NK-92 (cell line): ENCODE results near the gene SLC25A39.
A peak's percentile ranks its signal among the peaks of the same experiment; 100 is the strongest.
"Not testable (repeated sequence)": the region's sequence is repeated elsewhere in the genome, so short reads cannot be mapped to it uniquely, and the experiment has no call there.

Source experiments
- DNase-seq: peaks from one replicate; lab custom pipeline; 2025; ENCODE audit not compliant: unreplicated experiment; lab: John Stamatoyannopoulos, UW

SLC25A39 gene

DNA sequence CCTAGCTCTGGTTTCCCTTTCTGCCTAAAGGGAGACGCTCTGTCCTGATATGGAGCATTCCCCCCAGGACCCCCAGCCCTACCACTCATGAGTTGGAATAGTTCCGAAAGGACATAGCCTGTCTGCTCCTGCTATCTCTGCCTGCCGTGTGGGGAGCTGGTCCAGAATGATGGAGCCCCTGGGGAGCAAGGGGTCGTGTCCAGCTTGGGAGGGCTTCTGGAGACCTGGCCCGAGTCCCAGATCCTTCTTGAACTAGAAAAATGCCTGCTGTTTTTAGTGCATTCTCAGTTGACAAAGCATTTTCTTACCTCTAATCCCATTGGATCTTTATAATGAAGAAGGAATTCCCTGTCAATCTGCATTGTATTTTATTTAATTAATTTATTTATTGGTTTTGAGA is 11.3 kb upstream of the SLC25A39 start:
- DNase-seq, result no peak

DNA sequence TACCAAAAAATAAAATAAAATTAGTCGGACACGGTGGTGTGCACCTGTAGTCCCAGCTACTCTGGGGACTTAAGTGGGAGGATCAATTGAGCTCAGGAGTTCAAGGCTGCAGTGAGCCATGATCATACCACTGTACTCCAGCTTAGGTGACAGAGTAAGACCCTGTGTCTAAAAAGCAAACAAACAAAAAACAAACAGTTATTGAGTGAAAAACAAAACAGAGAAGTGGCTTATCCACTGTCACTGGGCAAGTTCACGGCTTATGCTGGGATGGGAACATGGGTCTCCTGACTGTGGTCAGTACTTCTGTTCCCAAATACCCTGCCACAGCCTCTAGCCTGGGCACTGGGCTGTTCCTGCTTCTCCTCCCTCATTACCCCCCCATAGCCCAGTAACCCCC is 10.9 kb upstream of the SLC25A39 start:
- DNase-seq, result no peak

DNA sequence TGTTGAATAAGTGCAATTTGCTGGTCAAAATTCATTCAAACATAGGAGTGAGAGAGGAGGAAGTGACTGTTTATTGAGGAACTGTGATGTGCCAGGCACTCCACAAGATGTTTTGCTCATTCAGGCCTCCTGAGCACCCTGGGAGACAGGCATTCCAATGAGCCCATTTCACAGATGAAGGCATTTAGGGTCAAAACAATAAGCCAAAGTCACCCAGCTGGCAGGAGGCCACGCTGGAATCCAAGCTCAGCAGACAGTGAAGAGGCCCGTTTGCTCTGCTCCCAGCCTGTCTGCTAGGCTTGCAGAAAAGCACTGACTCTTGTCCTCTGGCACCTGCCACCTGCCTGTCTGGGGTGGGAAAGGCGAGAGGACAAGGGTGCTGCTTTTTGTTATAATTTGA is 10.1 kb upstream of the SLC25A39 start:
- no peak for DNase-seq

DNA sequence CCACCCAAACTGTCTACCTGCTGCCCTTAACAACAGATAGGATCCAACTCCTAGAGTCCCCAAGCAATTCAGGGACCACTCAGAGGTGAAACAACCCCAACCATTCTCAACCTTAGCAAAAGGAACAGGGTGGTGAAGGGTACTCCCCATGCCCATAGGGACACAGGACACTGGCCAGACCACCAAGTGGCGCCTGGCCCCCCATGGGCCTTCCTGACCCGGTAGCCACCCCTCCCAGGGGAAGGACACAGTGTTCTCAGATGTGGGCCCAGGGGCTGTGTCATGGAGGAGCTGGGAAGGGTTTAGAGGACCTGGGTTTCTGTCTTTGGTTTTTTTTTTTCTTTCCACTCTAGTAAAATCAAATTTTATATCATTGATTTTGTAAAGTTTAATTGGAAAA is 9.7 kb upstream of the SLC25A39 start:
- DNase-seq, result no peak

DNA sequence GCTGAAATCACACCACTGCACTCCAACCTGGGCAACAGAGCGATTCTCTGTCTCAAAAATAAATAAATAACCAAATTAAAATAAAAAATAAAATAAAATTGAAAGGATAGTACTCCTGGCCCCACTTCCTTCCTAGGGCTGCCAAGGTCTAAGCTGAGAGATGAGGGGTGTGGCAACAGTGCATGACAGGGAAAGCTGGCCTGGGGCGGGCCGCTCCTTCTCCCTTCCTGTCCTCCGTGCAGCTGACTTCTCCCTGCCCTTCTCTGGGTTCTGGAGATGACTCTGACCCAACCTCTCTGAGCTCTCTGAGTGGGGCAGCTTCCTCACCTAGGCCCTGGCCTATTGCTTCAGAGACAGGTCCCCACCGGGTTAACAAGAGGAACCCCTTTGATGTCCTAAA is 8.7 kb upstream of the SLC25A39 start:
- no peak for DNase-seq

DNA sequence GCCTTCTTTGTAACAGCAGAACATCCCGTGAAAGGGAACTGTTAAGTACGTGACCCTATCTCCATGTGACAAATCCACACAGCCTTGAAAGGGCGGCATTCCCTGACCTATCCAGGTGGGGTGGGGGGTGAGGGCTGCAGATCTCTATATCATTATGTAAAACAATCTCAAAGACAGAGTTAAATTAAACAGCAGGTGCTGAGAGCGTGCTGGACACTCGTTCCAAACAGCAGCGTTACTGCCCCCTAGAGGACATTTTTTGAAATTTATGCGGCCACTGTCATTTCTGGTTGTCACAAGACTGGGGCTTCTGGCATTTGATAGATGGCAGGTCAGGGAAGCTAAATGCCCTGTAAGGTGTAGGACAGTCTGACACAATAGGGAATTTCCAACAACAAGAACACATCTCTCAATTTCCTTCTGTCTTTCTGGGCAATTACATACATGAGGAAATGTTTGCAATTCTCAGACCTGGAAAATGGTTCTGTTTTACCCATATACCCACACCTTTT is 6.7 kb upstream of the SLC25A39 start:
- DNase-seq, result no peak

DNA sequence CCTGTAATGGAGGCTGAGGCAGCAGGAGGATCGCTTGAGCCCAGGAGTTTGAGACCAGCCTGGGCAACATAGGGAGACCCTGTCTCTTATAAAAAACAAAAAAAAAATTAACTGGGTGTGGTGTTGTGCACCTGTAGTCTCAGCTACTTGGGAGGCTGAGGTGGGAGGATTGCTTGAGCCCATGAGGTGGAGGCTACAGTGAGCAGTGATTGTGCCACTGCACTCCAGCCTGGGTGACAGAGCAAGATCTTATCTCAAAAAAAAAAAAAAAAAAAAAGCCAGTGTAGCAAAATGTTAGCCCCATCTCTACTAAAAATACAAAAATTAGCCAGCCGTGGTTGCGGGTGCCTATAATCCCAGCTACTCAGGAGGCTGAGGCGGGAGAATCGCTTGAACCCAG is 5.6 kb upstream of the SLC25A39 start:
- not testable (repeated sequence) for DNase-seq

DNA sequence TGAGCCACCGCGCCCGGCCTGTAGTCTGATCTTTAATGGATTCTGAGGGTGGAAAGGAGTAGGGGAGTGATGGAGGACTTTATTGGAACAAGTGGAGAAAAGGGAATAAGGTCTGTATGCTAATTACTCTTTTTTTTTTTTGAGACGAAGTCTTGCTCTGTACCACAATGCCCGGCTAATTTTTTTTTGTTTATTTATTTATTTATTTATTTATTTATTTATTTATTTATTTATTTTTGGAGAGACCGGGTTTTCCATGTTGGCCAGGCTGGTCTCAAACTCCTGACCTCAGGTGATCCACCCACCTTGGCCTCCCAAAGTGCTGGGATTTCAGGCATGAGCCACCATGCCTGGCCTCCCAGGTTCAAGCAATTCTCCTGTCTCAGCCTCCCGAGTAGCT is 4.9 kb upstream of the SLC25A39 start:
- not testable (repeated sequence) for DNase-seq

DNA sequence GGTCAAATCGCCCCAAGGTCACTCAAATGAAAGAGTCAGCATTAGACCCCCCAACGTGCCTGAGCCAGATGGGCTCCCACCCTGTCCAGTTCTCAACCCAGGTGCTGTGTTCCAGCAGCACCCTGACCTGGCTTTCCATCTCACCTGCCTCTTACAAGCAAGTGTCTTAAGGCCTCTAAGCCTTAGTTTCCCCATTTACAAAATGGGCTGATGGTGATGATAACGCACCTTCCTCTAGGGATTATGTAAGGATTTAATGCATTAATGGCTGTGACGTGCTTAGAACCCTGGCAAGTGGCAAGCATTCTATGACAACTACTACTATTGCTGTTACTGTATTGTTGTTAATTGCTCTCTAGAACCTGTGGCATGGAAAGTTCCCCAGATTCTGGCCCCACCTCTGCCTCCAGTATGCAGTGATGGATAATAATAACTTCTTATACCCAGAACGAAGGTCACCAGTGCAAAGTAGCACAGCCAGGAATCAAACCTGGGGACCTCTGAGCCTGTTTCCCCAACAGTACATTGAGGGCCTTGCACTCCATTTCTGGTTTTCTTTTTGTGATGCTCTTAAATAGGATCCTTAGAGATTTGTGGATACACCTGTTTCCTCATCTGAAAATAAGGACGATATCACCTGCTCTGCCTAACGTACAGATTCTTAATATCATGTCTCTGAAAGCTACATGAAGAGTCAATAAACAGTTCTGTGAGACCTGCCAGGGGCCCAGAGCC is 3.3 kb upstream of the SLC25A39 start:
- DNase-seq, result no peak

DNA sequence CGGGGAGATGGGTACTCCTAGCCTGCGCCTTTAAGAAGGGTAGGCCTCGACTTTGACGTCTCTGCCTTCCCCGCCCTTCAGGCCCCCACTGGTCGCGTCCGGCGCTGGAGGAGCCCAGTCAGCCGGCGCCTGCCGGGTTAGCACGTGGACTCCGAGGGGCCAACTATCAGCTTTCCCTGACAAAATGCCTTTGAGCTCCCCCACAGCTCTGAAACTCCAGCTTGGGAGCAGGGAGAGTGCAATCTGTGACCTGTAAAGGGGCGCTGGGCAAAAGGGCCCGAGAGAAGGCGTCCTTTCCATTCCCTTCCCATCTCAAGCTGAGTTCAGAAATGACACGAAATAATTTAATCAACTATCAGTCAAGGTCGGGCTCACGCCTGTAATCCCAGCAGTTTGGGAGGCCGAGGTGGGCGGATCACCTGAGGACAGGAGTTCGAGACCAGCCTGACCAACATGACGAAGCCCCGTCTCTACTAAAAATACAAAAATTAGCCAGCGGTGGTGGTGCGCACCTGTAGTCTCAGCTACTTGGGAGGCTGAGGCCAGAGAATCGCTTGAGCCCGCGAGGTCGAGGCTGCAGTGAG is 2.3 kb upstream of the SLC25A39 start:
- peak; percentile 50 for DNase-seq

DNA sequence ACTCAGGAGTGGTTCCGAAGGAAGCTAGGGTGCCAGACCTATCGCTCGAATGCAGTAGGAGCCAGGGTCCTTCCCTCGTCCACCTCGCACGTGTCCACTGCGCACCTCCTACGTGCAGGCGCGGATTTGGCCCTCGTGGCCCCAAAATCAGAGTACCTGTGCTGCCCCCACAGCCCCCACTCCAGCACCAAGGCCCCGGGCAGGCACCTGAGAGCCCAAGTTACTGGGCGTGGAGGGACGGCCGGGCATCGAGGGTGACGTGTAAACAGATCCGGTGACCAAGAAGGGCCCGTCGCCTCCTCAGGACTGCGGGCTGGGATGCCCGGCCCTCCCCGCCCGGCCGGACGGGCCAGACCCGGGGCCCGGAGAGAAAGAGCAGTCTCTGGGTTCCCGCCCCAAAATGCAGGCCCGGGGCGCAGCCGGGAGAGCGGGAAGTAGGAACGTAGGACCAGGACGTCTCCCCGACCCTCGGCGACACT is 492 bp downstream of the SLC25A39 start:
- no peak for DNase-seq

DNA sequence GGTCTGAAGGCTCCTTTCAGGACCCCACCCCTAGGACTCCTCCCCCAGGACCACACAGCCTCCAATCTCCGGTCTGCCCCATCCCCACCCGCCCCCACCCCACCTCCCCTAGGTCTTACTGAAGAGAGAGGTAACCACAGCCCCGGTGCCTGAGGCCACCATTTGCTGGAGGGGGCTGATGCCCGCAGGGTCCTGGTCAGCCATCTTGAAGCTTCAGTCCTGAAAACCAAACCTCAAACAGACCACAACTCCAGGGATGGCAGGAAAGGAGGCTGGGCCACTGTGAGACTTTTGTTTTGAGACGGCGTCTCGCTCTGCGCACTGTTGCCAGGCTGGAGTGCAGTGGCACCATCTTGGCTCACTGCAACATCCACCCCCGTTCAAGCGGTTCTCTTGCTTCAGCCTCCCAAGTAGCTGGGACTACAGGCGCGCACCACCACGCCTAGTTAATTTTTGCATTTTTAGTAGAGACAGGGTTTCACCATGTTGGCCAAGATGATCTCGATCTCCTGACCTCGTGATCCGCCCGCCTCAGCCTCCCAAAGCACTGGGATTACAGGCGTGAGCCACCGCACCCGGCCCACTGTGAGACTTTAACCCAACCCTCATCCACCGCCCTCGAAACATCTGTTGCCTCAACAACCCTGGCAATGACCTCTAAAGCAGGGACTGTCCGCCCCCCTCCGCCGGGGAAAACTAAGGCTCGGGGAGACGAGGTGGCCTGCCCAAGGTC is 1.1 kb downstream of the SLC25A39 start:
- no peak for DNase-seq

DNA sequence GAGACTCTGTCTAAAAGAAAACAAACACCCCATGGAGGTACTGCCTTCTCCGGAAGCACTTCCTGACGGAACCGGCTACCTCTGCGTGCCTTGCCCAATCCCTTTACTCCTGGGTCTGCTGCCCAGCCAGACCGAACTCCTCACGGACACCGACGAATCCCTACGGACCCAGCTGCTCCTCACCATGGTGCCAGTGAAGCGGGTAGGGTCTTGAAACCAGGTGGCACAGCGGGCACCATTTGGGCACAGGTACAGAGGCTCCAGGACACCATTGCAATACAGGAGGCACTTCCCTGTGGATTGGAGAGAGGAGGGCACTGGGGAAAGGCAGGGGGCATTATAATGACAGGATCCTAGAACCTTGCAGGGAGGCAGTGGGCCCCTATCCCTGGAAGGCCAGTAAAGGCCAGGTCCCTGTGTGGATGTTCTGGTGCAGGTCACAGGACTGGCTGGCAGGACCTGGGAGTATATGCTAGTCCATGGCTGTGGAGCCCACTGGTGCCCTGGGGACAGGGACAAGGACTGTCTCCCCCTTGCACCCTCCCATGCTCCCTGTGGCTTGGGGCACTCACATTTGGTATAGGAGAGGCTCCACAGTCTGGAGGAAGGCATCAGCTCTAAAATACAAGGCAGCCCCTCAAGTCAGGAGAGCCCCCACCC is 2.3 kb downstream of the SLC25A39 start:
- no peak for DNase-seq

DNA sequence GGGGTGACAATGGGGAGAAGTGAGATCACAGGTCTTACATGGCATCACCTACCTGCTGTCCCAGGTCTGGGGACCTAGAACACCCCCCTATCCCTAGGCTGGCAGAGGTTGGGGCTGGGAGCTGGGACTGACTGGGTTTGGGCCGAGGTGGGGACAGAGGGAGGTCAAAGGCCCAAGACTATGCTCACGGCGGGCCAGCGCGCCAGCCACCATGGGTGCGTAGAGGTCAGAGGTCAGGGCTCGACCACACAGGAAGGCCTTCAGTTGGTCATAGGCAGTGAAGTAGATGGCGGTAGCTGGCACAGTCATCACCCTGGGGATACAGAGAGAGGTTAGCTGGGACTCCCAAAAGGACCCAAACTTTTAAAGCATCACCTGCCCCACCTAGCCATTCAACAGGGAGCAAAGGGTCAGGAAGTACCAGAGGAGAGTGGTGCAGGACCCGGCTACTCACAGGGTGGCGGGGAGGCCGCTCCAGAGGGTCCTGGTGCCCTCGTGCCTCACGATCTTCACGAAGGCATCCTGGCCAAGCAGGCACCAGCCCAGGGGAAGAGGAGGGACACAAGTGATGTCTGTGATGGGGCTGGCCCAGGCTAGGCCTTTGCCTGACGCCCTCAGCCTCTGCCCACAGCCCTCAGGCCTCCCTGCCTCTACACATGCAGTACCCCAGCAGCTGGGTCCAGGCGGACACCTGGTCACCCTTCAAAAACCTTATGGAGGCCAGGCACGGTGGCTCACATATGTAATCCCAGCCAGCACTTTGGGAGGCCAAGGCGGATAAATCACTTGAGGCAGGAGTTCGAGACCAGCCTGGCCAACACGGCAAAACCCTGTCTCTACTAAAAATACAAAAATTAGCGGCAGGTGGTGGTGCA is 3.1 kb downstream of the SLC25A39 start:
- DNase-seq, result no peak

DNA sequence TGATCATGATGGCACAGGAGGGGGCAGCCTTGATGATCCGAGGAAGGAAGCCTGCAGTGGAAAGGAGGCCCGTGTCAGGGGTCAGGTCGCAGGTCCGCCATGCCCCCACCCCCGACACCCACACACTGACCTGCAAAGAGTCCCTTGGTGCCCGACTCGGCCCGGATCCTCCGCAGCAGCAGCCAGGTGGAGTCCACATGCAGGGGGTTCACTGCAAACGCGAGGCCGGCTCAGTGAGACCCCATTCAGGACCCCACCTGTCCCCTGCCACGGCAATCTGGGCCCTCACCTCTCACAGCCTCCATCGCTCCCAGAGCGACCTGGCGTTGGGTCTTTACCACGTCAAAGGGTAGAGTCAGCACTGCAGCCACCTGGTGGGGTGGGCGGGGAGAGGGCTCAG is 4.6 kb downstream of the SLC25A39 start:
- DNase-seq, result no peak

DNA sequence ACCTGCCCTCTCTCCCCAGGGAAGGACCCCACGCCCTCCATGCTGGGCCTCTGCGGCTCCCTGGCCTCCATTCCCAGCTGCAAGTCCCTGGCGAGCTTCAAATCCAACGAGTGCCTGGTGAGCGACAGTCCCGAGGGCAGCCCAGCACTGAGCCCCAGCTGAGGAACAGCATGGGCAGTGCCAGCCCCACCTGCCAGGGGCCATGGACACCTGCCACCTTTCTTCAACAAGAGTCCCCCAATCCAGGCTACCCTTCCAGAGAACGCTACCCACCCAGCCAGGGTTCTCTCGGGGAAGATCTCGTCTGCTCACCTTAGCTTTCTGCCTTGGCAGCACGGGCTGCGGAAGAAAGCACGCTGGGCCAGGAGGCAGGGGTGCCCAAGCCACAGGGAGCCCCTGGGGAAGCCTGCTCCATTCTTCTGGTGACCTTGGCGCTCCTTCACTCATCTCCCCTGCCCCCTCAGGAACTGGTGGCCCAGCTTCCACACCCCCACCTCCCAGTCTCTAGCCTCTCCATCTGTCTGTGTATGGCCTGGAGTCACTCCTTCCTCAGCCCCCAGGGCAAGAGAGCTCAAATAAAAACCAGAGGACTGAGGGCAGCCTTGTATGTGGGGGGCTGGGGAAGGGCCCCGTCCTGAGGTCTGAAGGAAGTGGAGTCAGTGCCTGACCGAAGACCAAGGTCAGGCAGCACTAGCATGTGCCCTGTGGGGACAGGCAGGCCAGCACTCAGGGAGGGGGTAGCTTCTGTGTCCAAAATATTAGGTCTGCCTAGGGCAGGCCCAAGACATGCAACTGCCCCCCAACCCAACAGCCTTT is 6.3 kb downstream of the SLC25A39 start:
- no peak for DNase-seq

DNA sequence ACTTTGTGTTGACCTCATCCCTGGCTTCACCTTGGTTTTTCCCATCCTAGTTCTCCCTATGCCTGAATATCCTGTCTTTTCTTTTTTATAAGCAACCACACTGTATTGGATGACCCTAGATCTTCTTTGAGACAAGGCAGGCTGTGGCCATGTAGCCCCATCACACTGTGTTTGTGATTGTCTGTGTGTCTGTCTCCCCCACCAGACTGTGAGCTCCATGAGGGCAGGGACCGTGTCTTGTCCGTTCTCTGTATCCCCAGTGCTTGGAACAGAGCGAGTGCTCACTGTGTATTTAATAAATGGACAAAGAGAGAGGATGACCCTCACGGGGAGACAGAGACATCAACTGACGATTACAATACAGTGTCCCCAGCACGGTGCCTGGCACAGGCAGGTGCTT is 7.1 kb downstream of the SLC25A39 start:
- DNase-seq, result no peak

DNA sequence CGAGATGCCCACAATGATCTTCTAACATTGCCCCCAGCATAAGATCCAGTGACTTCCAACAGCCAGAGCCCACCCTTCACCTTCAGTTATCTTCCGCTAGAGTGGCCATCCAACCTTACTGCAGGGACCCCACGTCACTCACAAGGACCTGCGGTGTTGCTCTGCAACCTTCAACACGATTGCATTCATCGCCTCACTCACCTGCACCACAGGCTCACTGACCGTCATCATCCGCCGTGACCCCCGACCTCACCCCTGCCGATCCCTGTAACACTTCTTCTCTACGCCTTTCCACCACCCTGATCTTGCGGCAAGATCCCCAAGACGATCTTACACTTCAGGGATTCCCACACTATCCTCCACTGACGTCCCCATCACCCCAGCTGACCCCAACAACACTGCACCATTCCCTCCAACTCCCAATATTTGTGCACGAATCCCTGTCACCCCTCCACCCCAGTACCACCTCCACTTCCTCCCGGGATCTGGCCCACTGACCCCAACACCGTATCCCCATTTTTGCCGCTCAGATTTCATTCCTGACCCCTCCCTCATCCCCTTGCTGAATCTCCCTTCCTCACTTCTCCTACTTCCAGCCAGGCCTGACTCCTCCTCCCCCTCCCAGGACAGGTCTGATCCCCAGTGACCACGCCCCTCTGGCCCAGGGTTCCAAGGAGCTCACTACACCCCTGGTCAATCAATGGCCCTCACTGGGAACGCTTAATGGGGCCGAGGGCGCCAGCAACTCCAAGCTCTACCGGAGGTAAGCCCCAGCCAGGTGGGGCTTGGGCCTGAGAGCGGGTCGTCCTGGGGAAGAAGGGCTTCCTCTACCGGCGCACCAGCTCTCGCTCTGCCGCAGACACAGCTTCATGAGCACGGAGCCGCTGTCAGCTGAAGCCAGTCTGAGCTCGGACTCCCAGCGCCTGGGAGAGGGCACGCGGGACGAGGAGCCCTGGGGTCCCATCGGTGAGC is 8.6 kb downstream of the SLC25A39 start:
- DNase-seq, result no peak
